WTC11 (cell line): ENCODE data around the gene CTXN3. TPM values are rescaled to one million over a fixed set of nuclear protein-coding genes. Genes with fewer than 3 reads are reported as not detected.

Experiments
- ATAC-seq: fragments of 200-7000 bp; cut with Tn5 transposase; 2 replicates; pipeline ENCODE4 v1.10.0; 2021; ENCODE audit warnings: mild to moderate bottlenecking, moderate library complexity
- CTCF ChIA-PET: fragments of 300-600 bp; sonication (Branson Sonifier 250); formaldehyde crosslinking; loops from one replicate; lab custom pipeline; 2021; ENCODE audit warnings: antibody characterized with exemption; lab: Charles Lee
- POLR2A ChIA-PET: fragments of 350-600 bp; sonication (Branson Sonifier 250); formaldehyde crosslinking; loops from one replicate; lab custom pipeline; 2021; ENCODE audit warnings: antibody characterized with exemption; lab: Charles Lee
- DNase-seq: peaks from one replicate; pipeline ENCODE4 v3.0.0; 2021; ENCODE audit warnings: low spot score
- H3K27ac Mint-ChIP-seq: 2 replicates; pipeline ENCODE4 v1.8.0; 2021; ENCODE audit warnings: mixed read lengths
- H3K27me3 Mint-ChIP-seq: 2 replicates; pipeline ENCODE4 v1.8.0; 2021; ENCODE audit warnings: low read depth, mild to moderate bottlenecking, moderate library complexity, mixed read lengths
- H3K36me3 Mint-ChIP-seq: 2 replicates; pipeline ENCODE4 v1.8.0; 2021; ENCODE audit warnings: mixed read lengths
- H3K4me1 Mint-ChIP-seq: 2 replicates; pipeline ENCODE4 v1.8.0; 2022; ENCODE audit warnings: mixed read lengths
- H3K4me3 Mint-ChIP-seq: 2 replicates; pipeline ENCODE4 v1.8.0; 2021; ENCODE audit warnings: mild to moderate bottlenecking, moderate library complexity, mixed read lengths
- H3K9me3 Mint-ChIP-seq: 2 replicates; pipeline ENCODE4 v1.8.0; 2021; ENCODE audit warnings: mixed read lengths
- AR ChIP-seq: fragments of 250-450 bp; sonication (Bioruptor Pico); IDR thresholded peaks from 2 replicates; pipeline ENCODE4 v1.9.0; 2021; ENCODE audit warnings: mild to moderate bottlenecking
- ATF1 ChIP-seq: sonication (generic); formaldehyde crosslinking; IDR thresholded peaks from 2 replicates; pipeline ENCODE4 v1.8.1; 2023; ENCODE audit warnings: mild to moderate bottlenecking, moderate library complexity, missing genetic modification reagents
- ELF4 ChIP-seq: sonication (generic); formaldehyde crosslinking; IDR thresholded peaks from 2 replicates; pipeline ENCODE4 v1.8.1; 2022; ENCODE audit warnings: low read depth, mild to moderate bottlenecking, moderate library complexity, missing genetic modification reagents
- GTF2I ChIP-seq: fragments of 250-450 bp; sonication (Bioruptor Pico); conservative IDR thresholded peaks from 2 replicates; pipeline ENCODE4 v1.4.0; 2021; ENCODE audit warnings: mild to moderate bottlenecking
- IRF1 ChIP-seq: sonication (generic); formaldehyde crosslinking; IDR thresholded peaks from 2 replicates; pipeline ENCODE4 v1.8.0; 2023; ENCODE audit warnings: missing genetic modification reagents
- JAZF1 ChIP-seq: fragments of 250-450 bp; sonication (Bioruptor Pico); IDR thresholded peaks from 2 replicates; pipeline ENCODE4 v1.9.0; 2021; ENCODE audit warnings: moderate library complexity, mild to moderate bottlenecking, inconsistent platforms
- MLX ChIP-seq: sonication (generic); formaldehyde crosslinking; IDR thresholded peaks from 2 replicates; pipeline ENCODE4 v1.8.1; 2023; ENCODE audit warnings: mild to moderate bottlenecking, missing genetic modification reagents, moderate library complexity
- MXD4 ChIP-seq: fragments of 250-450 bp; sonication (Bioruptor Pico); IDR thresholded peaks from 2 replicates; pipeline ENCODE4 v1.8.0; 2021; ENCODE audit warnings: mild to moderate bottlenecking, moderate library complexity, borderline replicate concordance
- MYBL2 ChIP-seq: sonication (generic); formaldehyde crosslinking; IDR thresholded peaks from 2 replicates; pipeline ENCODE4 v1.8.1; 2023; ENCODE audit warnings: mild to moderate bottlenecking, moderate library complexity, missing genetic modification reagents
- SP1 ChIP-seq: sonication (generic); formaldehyde crosslinking; conservative IDR thresholded peaks from 2 replicates; pipeline ENCODE4 v1.8.1; 2022; ENCODE audit warnings: missing genetic modification reagents
- USF1 ChIP-seq: sonication (generic); formaldehyde crosslinking; IDR thresholded peaks from 2 replicates; pipeline ENCODE4 v1.8.0; 2022; ENCODE audit warnings: mild to moderate bottlenecking, missing genetic modification reagents
- ZBTB21 ChIP-seq: sonication (generic); formaldehyde crosslinking; IDR thresholded peaks from 2 replicates; pipeline ENCODE4 v1.8.1; 2023; ENCODE audit warnings: mild to moderate bottlenecking, missing genetic modification reagents, borderline replicate concordance
- ZNF138 ChIP-seq: sonication (generic); formaldehyde crosslinking; conservative IDR thresholded peaks from 2 replicates; pipeline ENCODE4 v1.8.1; 2022; ENCODE audit warnings: mild to moderate bottlenecking, moderate library complexity, missing genetic modification reagents
- ZNF416 ChIP-seq: fragments of 250-450 bp; sonication (Bioruptor Pico); IDR thresholded peaks from 2 replicates; pipeline ENCODE4 v1.9.0; 2021; ENCODE audit warnings: mild to moderate bottlenecking, inconsistent platforms
- ZNF671 ChIP-seq: fragments of 250-450 bp; sonication (Bioruptor Pico); IDR thresholded peaks from 2 replicates; pipeline ENCODE4 v1.8.0; 2021; ENCODE audit warnings: mild to moderate bottlenecking
- total RNA-seq: library from RNA; stranded (reverse); gene quantifications from 3 replicates; pipeline ENCODE4 v1.2.3, GENCODE V29; 2021
- TF ChIP-seq, protein P1 (sequence below): fragments of 250-450 bp; sonication (Bioruptor Pico); IDR thresholded peaks from 2 replicates; pipeline ENCODE4 v1.8.0; 2021; ENCODE audit warnings: mild to moderate bottlenecking
- TF ChIP-seq, protein P2 (sequence below): fragments of 250-450 bp; sonication (Bioruptor Pico); IDR thresholded peaks from 2 replicates; pipeline ENCODE4 v1.9.0; 2021; ENCODE audit warnings: mild to moderate bottlenecking
- TF ChIP-seq, protein P3 (sequence below): sonication (generic); formaldehyde crosslinking; IDR thresholded peaks from 2 replicates; pipeline ENCODE4 v1.8.1; 2022; ENCODE audit warnings: mild to moderate bottlenecking, missing genetic modification reagents, moderate library complexity, borderline replicate concordance
- TF ChIP-seq, protein P4 (sequence below): sonication (generic); formaldehyde crosslinking; IDR thresholded peaks from 2 replicates; pipeline ENCODE4 v1.8.0; 2022; ENCODE audit warnings: missing genetic modification reagents

The CTXN3 gene
- total RNA-seq, 1 experiment from 2014 or later: not detected

DNA sequence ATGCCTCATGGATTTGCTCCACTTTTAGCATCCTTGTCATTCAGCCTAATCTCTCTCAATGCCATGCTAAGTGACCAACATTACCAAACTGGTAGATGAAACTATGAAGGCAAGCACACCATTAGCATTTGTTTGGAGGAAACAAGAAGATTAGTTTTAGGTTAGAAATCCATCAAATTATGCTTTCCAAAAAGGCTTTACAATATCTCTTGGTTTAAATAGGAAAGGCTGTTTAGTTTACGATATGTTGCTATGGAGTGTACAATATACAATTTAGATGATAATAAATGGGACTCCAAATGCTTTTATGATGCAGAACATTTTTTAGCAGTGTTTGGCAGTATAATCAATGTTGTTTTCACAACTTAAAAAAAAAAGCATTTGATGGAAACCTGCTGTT is 47.8 kb upstream of the CTXN3 start:
- no peak for DNase-seq
- H3K27ac Mint-ChIP-seq: no peak overlapping the region
- H3K9me3 Mint-ChIP-seq: no peaks in the 10 kb centered on the region
- POLR2A ChIA-PET: no interaction called here
- no peak overlapping the region for H3K4me3 Mint-ChIP-seq
- no peak for TF ChIP-seq ATF1
- TF ChIP-seq, protein P1, sequence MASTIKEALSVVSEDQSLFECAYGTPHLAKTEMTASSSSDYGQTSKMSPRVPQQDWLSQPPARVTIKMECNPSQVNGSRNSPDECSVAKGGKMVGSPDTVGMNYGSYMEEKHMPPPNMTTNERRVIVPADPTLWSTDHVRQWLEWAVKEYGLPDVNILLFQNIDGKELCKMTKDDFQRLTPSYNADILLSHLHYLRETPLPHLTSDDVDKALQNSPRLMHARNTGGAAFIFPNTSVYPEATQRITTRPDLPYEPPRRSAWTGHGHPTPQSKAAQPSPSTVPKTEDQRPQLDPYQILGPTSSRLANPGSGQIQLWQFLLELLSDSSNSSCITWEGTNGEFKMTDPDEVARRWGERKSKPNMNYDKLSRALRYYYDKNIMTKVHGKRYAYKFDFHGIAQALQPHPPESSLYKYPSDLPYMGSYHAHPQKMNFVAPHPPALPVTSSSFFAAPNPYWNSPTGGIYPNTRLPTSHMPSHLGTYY (CRISPR knock-in tag): no peak
- TF ChIP-seq USF1: no peak
- no peak for TF ChIP-seq ZNF138 (CRISPR knock-in tag)
- TF ChIP-seq GTF2I (CRISPR knock-in tag): no peak
- TF ChIP-seq, protein P2, sequence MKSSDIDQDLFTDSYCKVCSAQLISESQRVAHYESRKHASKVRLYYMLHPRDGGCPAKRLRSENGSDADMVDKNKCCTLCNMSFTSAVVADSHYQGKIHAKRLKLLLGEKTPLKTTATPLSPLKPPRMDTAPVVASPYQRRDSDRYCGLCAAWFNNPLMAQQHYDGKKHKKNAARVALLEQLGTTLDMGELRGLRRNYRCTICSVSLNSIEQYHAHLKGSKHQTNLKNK (CRISPR knock-in tag): no peak
- TF ChIP-seq SP1 (CRISPR knock-in tag): no peak
- no peak for TF ChIP-seq JAZF1 (CRISPR knock-in tag)
- TF ChIP-seq MXD4: no peak
- no peak for TF ChIP-seq MYBL2 (CRISPR knock-in tag)
- TF ChIP-seq IRF1 (CRISPR knock-in tag): no peak
- no peak for TF ChIP-seq ZNF671 (CRISPR knock-in tag)
- no peak for TF ChIP-seq ZNF416 (CRISPR knock-in tag)
- TF ChIP-seq, all 79 proteins: peak for 0
- CTCF ChIA-PET: no interaction called here
- no peaks in the 10 kb centered on the region for H3K36me3 Mint-ChIP-seq
- ATAC-seq: no peak
- peaks cover 24% of the 10 kb centered on the region for H3K4me1 Mint-ChIP-seq
- H3K27me3 Mint-ChIP-seq: no peaks in the 10 kb centered on the region

GRCh38 chr5:127601601-127602000 is 47.3 kb upstream of the CTXN3 start:
- Mint-ChIP-seq H3K36me3 (no peaks in the 10 kb centered on the region), H3K4me1 (peaks cover 21% of the 10 kb centered on the region), H3K27me3 (no peaks in the 10 kb centered on the region), H3K27ac (no peak overlapping the region), H3K4me3 (no peak overlapping the region), H3K9me3 (no peaks in the 10 kb centered on the region)
- POLR2A ChIA-PET: no interaction called here
- CTCF ChIA-PET: no interaction called here
- DNase-seq (no peak), ATAC-seq (no peak)
- TF ChIP-seq ZBTB21 (no peak), AR (no peak), MLX (CRISPR knock-in tag) (no peak), ELF4 (CRISPR knock-in tag) (no peak), ZNF416 (CRISPR knock-in tag) (no peak)
- TF ChIP-seq, protein P3, sequence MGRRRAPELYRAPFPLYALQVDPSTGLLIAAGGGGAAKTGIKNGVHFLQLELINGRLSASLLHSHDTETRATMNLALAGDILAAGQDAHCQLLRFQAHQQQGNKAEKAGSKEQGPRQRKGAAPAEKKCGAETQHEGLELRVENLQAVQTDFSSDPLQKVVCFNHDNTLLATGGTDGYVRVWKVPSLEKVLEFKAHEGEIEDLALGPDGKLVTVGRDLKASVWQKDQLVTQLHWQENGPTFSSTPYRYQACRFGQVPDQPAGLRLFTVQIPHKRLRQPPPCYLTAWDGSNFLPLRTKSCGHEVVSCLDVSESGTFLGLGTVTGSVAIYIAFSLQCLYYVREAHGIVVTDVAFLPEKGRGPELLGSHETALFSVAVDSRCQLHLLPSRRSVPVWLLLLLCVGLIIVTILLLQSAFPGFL (CRISPR knock-in tag): no peak
- TF ChIP-seq, protein P4, sequence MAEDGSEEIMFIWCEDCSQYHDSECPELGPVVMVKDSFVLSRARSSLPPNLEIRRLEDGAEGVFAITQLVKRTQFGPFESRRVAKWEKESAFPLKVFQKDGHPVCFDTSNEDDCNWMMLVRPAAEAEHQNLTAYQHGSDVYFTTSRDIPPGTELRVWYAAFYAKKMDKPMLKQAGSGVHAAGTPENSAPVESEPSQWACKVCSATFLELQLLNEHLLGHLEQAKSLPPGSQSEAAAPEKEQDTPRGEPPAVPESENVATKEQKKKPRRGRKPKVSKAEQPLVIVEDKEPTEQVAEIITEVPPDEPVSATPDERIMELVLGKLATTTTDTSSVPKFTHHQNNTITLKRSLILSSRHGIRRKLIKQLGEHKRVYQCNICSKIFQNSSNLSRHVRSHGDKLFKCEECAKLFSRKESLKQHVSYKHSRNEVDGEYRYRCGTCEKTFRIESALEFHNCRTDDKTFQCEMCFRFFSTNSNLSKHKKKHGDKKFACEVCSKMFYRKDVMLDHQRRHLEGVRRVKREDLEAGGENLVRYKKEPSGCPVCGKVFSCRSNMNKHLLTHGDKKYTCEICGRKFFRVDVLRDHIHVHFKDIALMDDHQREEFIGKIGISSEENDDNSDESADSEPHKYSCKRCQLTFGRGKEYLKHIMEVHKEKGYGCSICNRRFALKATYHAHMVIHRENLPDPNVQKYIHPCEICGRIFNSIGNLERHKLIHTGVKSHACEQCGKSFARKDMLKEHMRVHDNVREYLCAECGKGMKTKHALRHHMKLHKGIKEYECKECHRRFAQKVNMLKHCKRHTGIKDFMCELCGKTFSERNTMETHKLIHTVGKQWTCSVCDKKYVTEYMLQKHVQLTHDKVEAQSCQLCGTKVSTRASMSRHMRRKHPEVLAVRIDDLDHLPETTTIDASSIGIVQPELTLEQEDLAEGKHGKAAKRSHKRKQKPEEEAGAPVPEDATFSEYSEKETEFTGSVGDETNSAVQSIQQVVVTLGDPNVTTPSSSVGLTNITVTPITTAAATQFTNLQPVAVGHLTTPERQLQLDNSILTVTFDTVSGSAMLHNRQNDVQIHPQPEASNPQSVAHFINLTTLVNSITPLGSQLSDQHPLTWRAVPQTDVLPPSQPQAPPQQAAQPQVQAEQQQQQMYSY (CRISPR knock-in tag): no peak
